Measurements from ENCODE around the gene TECR. TPM values are rescaled to one million over a fixed set of nuclear protein-coding genes. Genes with fewer than 3 reads are reported as not detected.
A peak's percentile ranks its signal among the peaks of the same experiment; 100 is the strongest.

Gene TECR
- polyA plus RNA-seq, 3 donors = 59.8 to 79.6 (median 76.7) TPM

- peak overlapping the region in 1 of 2 donors; percentile 80 for H3K4me3 Mint-ChIP-seq
Measured at GRCh38 chr19:14496834-14497227, 32.6 kb upstream of the TECR start.

DNA sequence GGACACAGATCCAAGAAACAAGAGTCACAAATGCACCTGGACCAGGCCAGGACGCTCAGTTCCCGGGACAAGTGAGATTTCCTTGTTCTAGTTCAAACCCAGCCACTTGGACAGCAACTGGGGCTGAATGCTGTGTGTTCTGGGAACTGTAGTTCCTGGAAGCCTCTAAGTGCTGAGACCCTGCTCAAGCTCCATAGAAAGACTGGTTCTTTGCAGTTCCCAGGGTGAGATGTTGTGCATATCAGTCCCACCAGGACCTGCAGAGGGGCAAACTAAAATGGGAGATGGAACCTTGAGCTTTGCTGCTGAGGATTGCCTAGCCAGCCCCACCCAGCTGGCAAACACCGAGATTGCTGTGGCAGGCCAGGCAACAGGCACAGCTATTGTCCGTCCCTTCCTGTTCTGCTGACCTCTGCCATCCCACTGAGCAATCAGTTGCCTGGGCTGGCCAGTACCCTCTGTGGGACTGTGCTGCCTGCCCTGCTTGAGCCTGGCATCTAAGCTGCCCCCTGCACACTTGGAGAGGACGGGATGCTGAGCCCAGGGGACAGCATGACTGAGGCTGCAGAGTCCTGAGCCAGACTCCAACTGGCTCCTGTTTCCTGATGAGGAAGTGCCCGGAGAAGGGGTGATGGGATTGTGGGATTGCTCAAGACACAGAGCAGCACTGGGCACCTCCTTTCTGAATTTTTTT lies 32.0 kb upstream of the TECR start:
- no peaks in the 10 kb centered on the region for H3K9me3 Mint-ChIP-seq
- Histone ChIP-seq H3K4me1 (ENCODE audit: control insufficient read depth in 1 of 2, insufficient read depth in 2 of 2, low read length in 2 of 2) (peaks cover 23 to 25% of the 10 kb centered on the region in 2 donors), H3K9me3 (replicated peaks in 1 of 2; ENCODE audit: control insufficient read depth in 1 of 2, insufficient read depth in 1 of 2, low read length in 2 of 2) (no peaks in the 10 kb centered on the region), H3K9ac (ENCODE audit: insufficient read depth, low read length, poor library complexity, severe bottlenecking) (no peak overlapping the region), H3K4me2 (replicated peaks; ENCODE audit: extremely low read depth, low read length, poor library complexity, severe bottlenecking) (no peak overlapping the region), H2AFZ (ENCODE audit: insufficient read depth, low read depth, low read length, poor library complexity, severe bottlenecking) (no peak overlapping the region), H3K79me2 (ENCODE audit: insufficient read depth, low read length) (no peaks in the 10 kb centered on the region), H3K27ac (ENCODE audit: low read depth in 1 of 2, low read length in 2 of 2) (no peak overlapping the region), H3K27me3 (ENCODE audit: control insufficient read depth in 2 of 2, insufficient read depth in 2 of 2, low read length in 2 of 2) (no peaks in the 10 kb centered on the region), H3K4me3 (replicated peaks in 1 of 3; ENCODE audit: low read depth in 2 of 3, low read length in 3 of 3) (no peak overlapping the region), H4K20me1 (ENCODE audit: insufficient read depth, low read length) (no peaks in the 10 kb centered on the region), H3K36me3 (replicated peaks in 1 of 2; ENCODE audit: control insufficient read depth in 1 of 2, insufficient read depth in 2 of 2, low read length in 2 of 2) (no peaks in the 10 kb centered on the region)
- H3K27ac Mint-ChIP-seq = no peak overlapping the region
- H3K36me3 Mint-ChIP-seq = no peaks in the 10 kb centered on the region
- DNase-seq = peak in 1 of 3 donors; percentile 8
- H3K4me3 Mint-ChIP-seq = peak overlapping the region in 1 of 2 donors; percentile 35
- peaks cover 23% of the 10 kb centered on the region for H3K4me1 Mint-ChIP-seq
- peaks cover 7 to 22% (median 11%) of the 10 kb centered on the region in 3 donors for H3K27me3 Mint-ChIP-seq (ENCODE audit: low read depth in 3 of 3)
- WGBS (ENCODE audit: insufficient coverage) = 82% methylated on average over 5 of the region's 6 CpGs
- no peak for TF ChIP-seq CTCF (IDR thresholded peaks at IDR 0.05)
- intact Hi-C loops (cut with micrococcal nuclease) = loop anchor here in 1 of 2 donors (5.0 kb wide), 1 partner anchor 35 kb away; no protein-coding TSS in a partner anchor

More at GRCh38 chr19:14496834-14497227, 32.6 kb upstream of the TECR start:
- Histone ChIP-seq H3K9ac (ENCODE audit: insufficient read depth, low read length, poor library complexity, severe bottlenecking) (no peak overlapping the region), H2AFZ (ENCODE audit: insufficient read depth, low read depth, low read length, poor library complexity, severe bottlenecking) (no peak overlapping the region), H4K20me1 (ENCODE audit: insufficient read depth, low read length) (no peaks in the 10 kb centered on the region), H3K4me3 (replicated peaks in 1 of 3; ENCODE audit: low read depth in 2 of 3, low read length in 3 of 3) (no peak overlapping the region), H3K4me2 (replicated peaks; ENCODE audit: extremely low read depth, low read length, poor library complexity, severe bottlenecking) (no peak overlapping the region), H3K27me3 (ENCODE audit: control insufficient read depth in 2 of 2, insufficient read depth in 2 of 2, low read length in 2 of 2) (no peaks in the 10 kb centered on the region), H3K36me3 (replicated peaks in 1 of 2; ENCODE audit: control insufficient read depth in 1 of 2, insufficient read depth in 2 of 2, low read length in 2 of 2) (no peaks in the 10 kb centered on the region), H3K79me2 (ENCODE audit: insufficient read depth, low read length) (no peaks in the 10 kb centered on the region), H3K9me3 (replicated peaks in 1 of 2; ENCODE audit: control insufficient read depth in 1 of 2, insufficient read depth in 1 of 2, low read length in 2 of 2) (no peaks in the 10 kb centered on the region), H3K4me1 (ENCODE audit: control insufficient read depth in 1 of 2, insufficient read depth in 2 of 2, low read length in 2 of 2) (peaks cover 23 to 25% of the 10 kb centered on the region in 2 donors), H3K27ac (ENCODE audit: low read depth in 1 of 2, low read length in 2 of 2) (no peak overlapping the region)
- Mint-ChIP-seq H3K36me3 (no peaks in the 10 kb centered on the region), H3K9me3 (no peaks in the 10 kb centered on the region), H3K4me1 (peaks cover 23% of the 10 kb centered on the region), H3K27ac (peak overlapping the region in 1 of 7 donors; percentile 3), H3K27me3 (ENCODE audit: low read depth in 3 of 3) (peaks cover 7 to 22% (median 11%) of the 10 kb centered on the region in 3 donors)
- DNase-seq = no peak
- intact Hi-C loops (cut with micrococcal nuclease) = loop anchor here in 1 of 2 donors (5.0 kb wide), 1 partner anchor 35 kb away; no protein-coding TSS in a partner anchor
- 85% methylated on average over 6 of the region's 7 CpGs for WGBS (ENCODE audit: insufficient coverage)
- TF ChIP-seq CTCF (IDR thresholded peaks at IDR 0.05) = no peak

Data from CD14-positive monocyte (primary cell).